ENCODE data around the gene STAM2.
A peak's percentile ranks its signal among the peaks of the same experiment; 100 is the strongest.

The STAM2 gene

GRCh38 chr2:152098496-152099366 is 76.8 kb downstream of the STAM2 start, which contains the start of gene CACNB4:
Gene CACNB4 (minus strand): TSS chr2:152099044.
- no peak for DNase-seq (ENCODE audit: low spot score)
- no peak for TF ChIP-seq CTCF (conservative IDR thresholded peaks at IDR 0.05; ENCODE audit: low read depth)
- ChIA-PET CTCF (interaction anchor here (1.0 kb wide), 2 partner anchors 19 to 73 kb away, joined by 3 to 5 read pairs; no protein-coding TSS in a partner anchor), POLR2A (ENCODE audit: low non-redundant PET) (no interaction called here)
- H3K27ac ChIP-seq: peak within 1 kb of the TSS; percentile 45; the same call in 1 of the 2 replicates

GRCh38 chr2:152097801-152098495 is 77.6 kb downstream of the STAM2 start:
- ChIA-PET POLR2A (ENCODE audit: low non-redundant PET) (no interaction called here), CTCF (interaction anchor here (1.4 kb wide), 1 partner anchor 72 kb away, joined by 5 read pairs; no protein-coding TSS in a partner anchor)
- peak overlapping the region; percentile 45 for H3K27ac ChIP-seq
- TF ChIP-seq CTCF (conservative IDR thresholded peaks at IDR 0.05; ENCODE audit: low read depth): no peak
- DNase-seq (ENCODE audit: low spot score): peak; percentile 18

GRCh38 chr2:152097290-152097800 is 78.2 kb downstream of the STAM2 start:
- peak; percentile 45 for DNase-seq (ENCODE audit: low spot score)
- H3K27ac ChIP-seq: peak overlapping the region; percentile 45
- TF ChIP-seq CTCF (conservative IDR thresholded peaks at IDR 0.05; ENCODE audit: low read depth): no peak
- ChIA-PET CTCF (interaction anchor here (1.4 kb wide), 1 partner anchor 71 kb away, joined by 5 read pairs; no protein-coding TSS in a partner anchor), POLR2A (ENCODE audit: low non-redundant PET) (no interaction called here)

DNA sequence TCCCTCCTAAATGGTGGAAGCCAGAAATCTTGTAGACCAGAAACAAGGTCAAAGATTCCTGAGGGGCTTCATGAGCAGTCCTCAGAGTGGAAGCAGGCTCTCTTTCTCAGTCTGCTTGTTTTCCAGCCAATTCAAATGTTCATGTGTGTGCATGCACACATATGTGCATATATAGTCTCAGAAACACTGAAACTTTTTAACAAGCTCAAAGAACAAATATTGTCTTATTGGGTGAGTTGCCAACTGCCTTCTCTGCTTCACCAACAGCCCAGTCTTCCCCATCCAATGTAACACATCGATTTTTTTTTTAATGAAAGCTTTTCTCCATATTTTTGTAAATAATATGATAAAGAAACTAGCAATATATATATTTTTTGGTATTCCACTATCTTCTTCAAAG is 80.4 kb downstream of the STAM2 start:
- no peak overlapping the region for H3K27ac ChIP-seq
- ChIA-PET CTCF (no interaction called here), POLR2A (ENCODE audit: low non-redundant PET) (no interaction called here)
- no peak for DNase-seq (ENCODE audit: low spot score)
- TF ChIP-seq CTCF (conservative IDR thresholded peaks at IDR 0.05; ENCODE audit: low read depth): no peak

DNA sequence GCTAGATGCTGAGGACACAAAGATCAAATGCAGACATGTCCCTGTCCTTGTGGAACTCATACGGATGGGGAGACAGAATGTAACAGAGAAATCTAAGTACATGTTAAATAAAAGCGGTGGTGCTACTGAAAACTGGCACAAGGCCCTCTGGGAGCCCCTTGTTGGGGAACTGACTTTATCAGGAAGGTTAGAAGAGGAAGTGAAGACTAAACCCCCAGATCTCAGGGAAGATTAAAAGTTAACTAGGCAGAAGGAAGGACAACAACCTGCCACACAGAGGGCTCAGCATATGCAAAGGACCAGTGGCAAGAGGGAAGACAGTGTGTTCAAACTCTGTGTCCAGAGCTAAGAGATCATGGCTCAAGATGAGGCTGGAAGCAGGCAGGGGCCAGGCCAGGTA is 81.5 kb downstream of the STAM2 start:
- CTCF ChIA-PET: no interaction called here
- TF ChIP-seq CTCF (conservative IDR thresholded peaks at IDR 0.05; ENCODE audit: low read depth): no peak
- POLR2A ChIA-PET (ENCODE audit: low non-redundant PET): no interaction called here
- no peak overlapping the region for H3K27ac ChIP-seq
- DNase-seq (ENCODE audit: low spot score): no peak

DNA sequence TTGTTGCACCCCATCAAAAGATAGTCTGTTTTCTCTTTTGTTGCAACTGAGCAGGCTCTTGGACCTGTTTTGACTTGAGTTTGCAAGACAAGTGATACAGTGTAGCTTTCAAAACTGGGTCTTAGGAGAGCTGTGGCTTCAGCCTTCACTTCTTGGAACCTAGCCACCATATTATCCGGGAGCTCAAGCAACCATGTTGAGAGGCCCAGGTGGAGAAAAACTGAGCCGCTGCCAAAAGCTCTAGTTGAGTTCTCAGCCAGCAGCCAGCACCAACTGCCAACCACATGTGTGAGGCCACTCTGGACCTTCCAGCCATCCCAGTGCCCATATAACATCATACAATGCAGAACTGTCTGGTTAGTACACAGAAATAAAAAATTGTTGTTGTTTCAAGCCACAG is 82.1 kb downstream of the STAM2 start:
- no peak overlapping the region for H3K27ac ChIP-seq
- TF ChIP-seq CTCF (conservative IDR thresholded peaks at IDR 0.05; ENCODE audit: low read depth): no peak
- POLR2A ChIA-PET (ENCODE audit: low non-redundant PET): no interaction called here
- no peak for DNase-seq (ENCODE audit: low spot score)
- CTCF ChIA-PET: no interaction called here

All from RWPE1 (cell line).